GM19452 (cell line): ENCODE data around the gene EPHB2.
"Not testable (repeated sequence)": the region's sequence is repeated elsewhere in the genome, so short reads cannot be mapped to it uniquely, and the experiment has no call there.

ENCODE experiments used
- ATAC-seq: cut with Tn5 transposase; IDR thresholded peaks from one replicate; pipeline ENCODE4 v1.9.1; 2021; ENCODE audit not compliant: unreplicated experiment

EPHB2 gene

GRCh38 chr1:22831729-22832413 is 121.2 kb downstream of the EPHB2 start:
- ATAC-seq, result no peak

- ATAC-seq, result no peak
Observed at GRCh38 chr1:22832414-22832786, 121.8 kb downstream of the EPHB2 start.

DNA sequence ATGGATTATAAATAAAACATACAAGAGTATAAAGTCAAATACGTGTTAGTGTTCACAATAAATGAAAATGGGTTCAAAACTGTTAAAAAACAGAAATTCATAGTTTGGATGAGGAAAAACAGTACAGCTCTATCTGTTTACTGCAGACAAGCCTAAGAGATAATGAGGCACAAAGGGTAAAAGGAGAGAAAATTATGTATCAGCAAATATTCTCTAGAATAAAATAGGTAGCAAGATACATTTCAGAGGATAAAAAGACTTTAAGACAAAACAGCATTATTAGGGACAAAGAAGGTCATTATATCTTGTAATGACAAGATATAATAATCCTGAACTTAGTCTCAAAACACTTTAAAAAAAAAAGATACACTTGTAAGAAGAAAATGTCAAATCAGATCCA is 123.1 kb downstream of the EPHB2 start:
- ATAC-seq, result no peak

- ATAC-seq, result not testable (repeated sequence)
Observed at GRCh38 chr1:22834420-22834819, 123.8 kb downstream of the EPHB2 start.

GRCh38 chr1:22835636-22836319 is 125.1 kb downstream of the EPHB2 start:
- no peak for ATAC-seq

DNA sequence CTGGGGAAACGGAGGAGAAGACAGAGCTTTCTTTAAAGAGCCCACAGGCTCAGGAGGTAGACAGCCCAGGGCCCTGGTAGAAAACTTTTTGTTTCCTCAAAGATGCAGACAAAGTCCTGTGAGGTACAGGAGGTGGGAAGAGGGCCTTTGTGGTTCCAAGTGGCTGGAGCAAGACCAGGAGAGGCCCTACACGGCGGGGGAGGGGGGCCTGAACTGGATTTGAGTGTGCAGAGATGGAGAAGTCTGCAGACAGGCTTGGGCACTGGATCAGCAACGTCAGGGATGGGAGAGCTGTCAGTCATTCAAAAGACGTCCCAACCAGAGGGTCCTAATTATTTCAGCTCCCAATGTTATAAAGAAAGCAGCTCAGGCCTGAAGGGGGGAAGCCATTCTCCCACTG is 126.2 kb downstream of the EPHB2 start:
- no peak for ATAC-seq

- ATAC-seq, result no peak
Observed at GRCh38 chr1:22837332-22837731, 126.7 kb downstream of the EPHB2 start.

- no peak for ATAC-seq
Observed at GRCh38 chr1:22838965-22839364, 128.3 kb downstream of the EPHB2 start.

- ATAC-seq, result no peak
Observed at GRCh38 chr1:22839806-22840205, 129.2 kb downstream of the EPHB2 start.

- ATAC-seq, result no peak
Observed at GRCh38 chr1:22841142-22841541, 130.5 kb downstream of the EPHB2 start.

GRCh38 chr1:22841860-22842281 is 131.2 kb downstream of the EPHB2 start:
- no peak for ATAC-seq

DNA sequence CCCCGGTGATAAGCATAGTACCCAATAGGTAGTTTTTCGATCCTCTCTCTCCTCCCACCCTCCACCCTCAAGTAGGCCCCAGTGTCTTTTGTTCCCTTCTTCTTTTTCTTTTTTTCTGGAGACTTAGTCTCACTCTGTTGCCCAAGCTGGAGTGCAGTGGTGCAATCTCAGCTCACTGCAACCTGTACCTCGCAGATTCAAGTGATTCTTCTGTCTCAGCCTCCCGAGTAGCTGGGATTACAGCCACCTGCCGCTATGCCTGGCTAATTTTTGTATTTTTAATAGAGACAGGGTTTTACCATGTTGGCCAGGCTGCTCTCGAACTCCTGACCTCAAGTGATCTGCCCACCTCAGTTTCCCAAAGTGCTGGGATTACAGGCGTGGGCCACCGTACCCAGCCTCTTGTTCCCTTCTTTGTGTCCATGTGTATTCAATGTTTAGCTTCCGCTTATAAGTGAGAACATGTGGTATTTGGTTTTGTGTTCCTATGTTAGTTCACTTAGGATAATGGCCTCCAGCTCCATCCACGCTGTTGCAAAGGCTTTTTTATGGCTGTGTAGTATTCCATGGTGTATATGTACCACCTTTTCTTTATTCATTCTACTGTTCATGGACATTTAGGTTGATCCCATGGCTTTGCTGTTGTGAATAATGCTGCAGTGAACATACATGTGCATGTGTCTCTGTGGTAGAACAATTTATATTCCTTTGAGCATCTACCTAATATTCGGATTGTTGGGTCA is 133.0 kb downstream of the EPHB2 start:
- ATAC-seq, result not testable (repeated sequence)

GRCh38 chr1:22844621-22845020 is 134.0 kb downstream of the EPHB2 start:
- ATAC-seq, result no peak

DNA sequence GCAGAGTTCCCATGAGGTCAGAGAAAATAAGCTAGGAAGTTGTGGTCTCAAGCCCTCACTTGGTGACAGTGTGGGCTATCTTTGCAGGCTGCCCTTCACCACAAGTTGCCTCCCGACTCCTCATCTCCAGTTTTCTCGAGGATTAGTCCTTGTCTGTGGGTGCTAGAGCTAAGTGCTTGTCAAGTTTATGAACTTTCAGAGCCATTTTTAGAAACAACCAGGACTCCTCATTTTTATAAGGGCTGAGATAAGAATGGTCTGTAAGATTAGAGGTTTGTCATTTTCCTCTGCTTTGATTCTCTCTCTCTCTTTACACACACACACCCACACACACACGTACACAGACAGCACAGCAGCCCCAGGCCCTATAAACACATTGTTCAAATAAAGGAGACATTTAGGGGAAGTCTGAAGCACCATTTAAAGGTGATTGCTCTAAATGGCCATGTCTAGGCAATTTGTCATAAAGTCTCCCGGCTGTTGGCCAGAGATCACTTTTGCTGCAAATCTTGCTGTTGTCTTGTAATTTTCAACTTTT is 134.8 kb downstream of the EPHB2 start:
- no peak for ATAC-seq

DNA sequence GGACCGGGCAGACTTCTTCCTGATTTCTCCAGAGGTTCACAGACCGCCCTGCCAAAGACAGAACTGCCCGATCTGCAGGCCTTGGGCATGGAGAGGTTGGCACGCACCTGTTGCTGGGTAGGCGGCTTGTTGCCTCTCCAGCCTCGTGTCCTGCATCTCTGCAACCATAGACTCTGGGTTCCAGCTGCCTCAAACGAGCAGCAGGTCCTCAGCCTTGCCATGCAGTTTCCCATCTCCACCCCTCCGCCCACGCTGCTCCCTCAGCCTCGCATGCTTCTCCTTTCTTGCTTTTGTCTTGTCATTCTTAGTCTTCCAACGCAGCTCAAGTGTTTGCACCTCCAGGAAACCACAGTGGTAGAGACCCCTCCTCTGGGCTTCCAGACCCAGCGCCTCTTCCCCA is 135.8 kb downstream of the EPHB2 start:
- ATAC-seq, result no peak

- ATAC-seq, result no peak
Observed at GRCh38 chr1:22847249-22847648, 136.6 kb downstream of the EPHB2 start.

DNA sequence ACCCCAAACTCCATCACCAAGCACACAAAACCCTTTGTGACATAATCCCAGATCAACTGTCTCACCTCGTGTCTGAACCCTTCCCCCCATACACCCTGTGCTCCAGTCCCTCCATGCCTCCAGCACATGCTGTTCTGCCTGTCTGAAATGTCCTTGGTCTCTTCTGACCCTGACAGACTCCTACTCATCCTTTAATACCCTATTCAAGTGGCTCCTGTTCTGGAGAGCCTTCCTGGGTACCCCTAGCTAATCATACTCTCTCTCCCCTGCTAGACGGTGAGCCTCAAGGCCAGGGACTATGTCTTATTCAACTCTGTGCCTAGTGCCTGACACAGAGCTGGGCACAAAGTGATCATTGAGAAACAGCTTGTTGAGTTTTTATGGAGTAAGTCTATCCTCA is 137.1 kb downstream of the EPHB2 start:
- ATAC-seq, result no peak

- ATAC-seq, result no peak
Observed at GRCh38 chr1:22848405-22848804, 137.8 kb downstream of the EPHB2 start.

GRCh38 chr1:22849770-22850169 is 139.1 kb downstream of the EPHB2 start:
- no peak for ATAC-seq

- ATAC-seq, result no peak
Observed at GRCh38 chr1:22850281-22850680, 139.6 kb downstream of the EPHB2 start.

- ATAC-seq, result no peak
Observed at GRCh38 chr1:22850681-22851080, 140.0 kb downstream of the EPHB2 start.

GRCh38 chr1:22851517-22851916 is 140.9 kb downstream of the EPHB2 start:
- no peak for ATAC-seq
